AG09309 (cell line): Measurements from ENCODE around the gene JPH4.

Source experiments
- DNase-seq: peaks from one replicate; pipeline ENCODE4 v3.0.0-alpha.2; 2010; ENCODE audit warnings: low read depth
- H3K4me3 ChIP-seq: 2 replicates; pipeline ENCODE4 v1.5.1; 2011; ENCODE audit warnings: mild to moderate bottlenecking, low read depth, low read length, moderate library complexity; ENCODE audit not compliant: control insufficient read depth
- CTCF ChIP-seq: IDR thresholded peaks from 2 replicates; pipeline ENCODE4 v1.5.1; 2011; ENCODE audit warnings: mild to moderate bottlenecking, low read depth, low read length, inconsistent platforms; ENCODE audit not compliant: insufficient read depth, control insufficient read depth; ENCODE audit errors: missing control alignments

The JPH4 gene

GRCh38 chr14:23528555-23528954 lies 50.0 kb downstream of the JPH4 start:
- DNase-seq = no peak
- peak; percentile 29 for TF ChIP-seq CTCF
- no peak overlapping the region for H3K4me3 ChIP-seq

GRCh38 chr14:23525611-23526010 lies 53.0 kb downstream of the JPH4 start:
- no peak for DNase-seq
- no peak for TF ChIP-seq CTCF
- H3K4me3 ChIP-seq = no peak overlapping the region

- no peak for TF ChIP-seq CTCF
- H3K4me3 ChIP-seq = no peak overlapping the region
- DNase-seq = no peak
These were observed 53.6 kb downstream of the JPH4 start for GRCh38 chr14:23524954-23525353.

- no peak for TF ChIP-seq CTCF
- no peak overlapping the region for H3K4me3 ChIP-seq
- DNase-seq = no peak
These were observed 55.2 kb downstream of the JPH4 start for GRCh38 chr14:23523229-23524016.

- TF ChIP-seq CTCF = no peak
- DNase-seq = no peak
- no peak overlapping the region for H3K4me3 ChIP-seq
These were observed 55.9 kb downstream of the JPH4 start for GRCh38 chr14:23522643-23523198.

GRCh38 chr14:23521785-23522640 lies 56.6 kb downstream of the JPH4 start:
- no peak for DNase-seq
- no peak for TF ChIP-seq CTCF
- H3K4me3 ChIP-seq = no peak overlapping the region
